Osteoblast (primary cell): ENCODE data around the gene KDF1. TPM values are rescaled to one million over a fixed set of nuclear protein-coding genes. Genes with fewer than 3 reads are reported as not detected.

Experiments used
- DNase-seq: peaks from one replicate; pipeline ENCODE4 v3.0.0; 2011; ENCODE audit warnings: low spot score, mixed read lengths; ENCODE audit not compliant: insufficient read length; ENCODE audit errors: missing footprints
- H2AFZ ChIP-seq: 2 replicates; pipeline ENCODE4 v1.6.0; 2011; ENCODE audit warnings: mild to moderate bottlenecking, low read length
- H3K27ac ChIP-seq: 2 replicates; pipeline ENCODE4 v1.5.1; 2011; ENCODE audit warnings: mild to moderate bottlenecking, low read depth, low read length, moderate library complexity
- H3K27me3 ChIP-seq: 2 replicates; pipeline ENCODE4 v1.6.0; 2012; ENCODE audit warnings: mild to moderate bottlenecking, control low read depth, inconsistent platforms, low read length, moderate library complexity; ENCODE audit not compliant: insufficient read depth
- H3K36me3 ChIP-seq: 2 replicates; pipeline ENCODE4 v1.5.1; 2011; ENCODE audit warnings: mild to moderate bottlenecking, low read length, control low read depth, moderate library complexity; ENCODE audit not compliant: insufficient read depth
- H3K4me1 ChIP-seq: 2 replicates; pipeline ENCODE4 v1.5.1; 2011; ENCODE audit warnings: mild to moderate bottlenecking, low read length, control low read depth, moderate library complexity; ENCODE audit not compliant: insufficient read depth
- H3K4me2 ChIP-seq: 2 replicates; pipeline ENCODE4 v1.6.0; 2011; ENCODE audit warnings: mild to moderate bottlenecking, low read length; ENCODE audit not compliant: insufficient read depth
- H3K4me3 ChIP-seq: fragments of 200-600 bp; sonication (generic); 3 replicates; pipeline ENCODE4 v1.5.1; 2012; ENCODE audit warnings: mild to moderate bottlenecking, low read length, inconsistent platforms; ENCODE audit not compliant: insufficient read depth
- H3K79me2 ChIP-seq: 2 replicates; pipeline ENCODE4 v1.6.0; 2012; ENCODE audit warnings: mild to moderate bottlenecking, low read length, control low read depth, inconsistent platforms; ENCODE audit not compliant: insufficient read depth
- H3K9me3 ChIP-seq: 2 replicates; pipeline ENCODE4 v1.5.1; 2011; ENCODE audit warnings: low read depth, low read length, control low read depth
- H4K20me1 ChIP-seq: 2 replicates; pipeline ENCODE4 v1.6.0; 2012; ENCODE audit warnings: mild to moderate bottlenecking, low read length, control low read depth; ENCODE audit not compliant: insufficient read depth
- total RNA-seq: library from RNA; depleted of rRNA; stranded (reverse); fragments of >200 nt; gene quantifications from 2 replicates; pipeline ENCODE4 v1.2.3, GENCODE V29; 2012
- TF ChIP-seq, protein P1 (sequence below): IDR thresholded peaks from 2 replicates; pipeline ENCODE4 v1.5.1; 2011; ENCODE audit warnings: mild to moderate bottlenecking, low read depth, low read length, moderate library complexity; ENCODE audit errors: extremely low read depth

KDF1 gene
- total RNA-seq, 1 donor = not detected

DNA sequence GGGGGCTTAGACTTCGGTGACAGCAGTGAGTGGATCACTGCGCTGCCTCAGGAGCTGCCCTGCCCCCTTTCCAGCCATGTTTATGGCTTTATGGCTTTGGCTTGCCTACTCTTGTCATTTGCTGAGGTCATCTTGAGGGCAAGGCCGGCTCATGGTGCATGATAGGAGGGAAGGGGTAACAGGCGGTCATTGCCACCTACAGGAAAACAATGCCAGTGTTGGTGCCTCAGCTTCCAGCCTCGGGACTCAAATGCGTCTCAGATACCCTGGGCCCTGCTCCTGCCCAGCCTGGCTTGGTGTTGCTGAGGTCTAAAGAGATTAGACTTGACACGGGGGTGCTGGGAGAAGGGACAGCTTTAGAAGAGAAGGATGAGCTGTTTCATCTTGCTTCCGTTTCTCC is 14.5 kb downstream of the KDF1 start:
- Histone ChIP-seq H3K4me1 (no peaks in the 10 kb centered on the region), H3K9me3 (no peaks in the 10 kb centered on the region), H3K27ac (no peak overlapping the region), H3K27me3 (no peaks in the 10 kb centered on the region), H3K79me2 (peaks cover 5% of the 10 kb centered on the region), H4K20me1 (no peaks in the 10 kb centered on the region), H3K36me3 (peaks cover 54% of the 10 kb centered on the region), H3K4me3 (no peak overlapping the region), H2AFZ (no peak overlapping the region), H3K4me2 (no peak overlapping the region)
- TF ChIP-seq, protein P1, sequence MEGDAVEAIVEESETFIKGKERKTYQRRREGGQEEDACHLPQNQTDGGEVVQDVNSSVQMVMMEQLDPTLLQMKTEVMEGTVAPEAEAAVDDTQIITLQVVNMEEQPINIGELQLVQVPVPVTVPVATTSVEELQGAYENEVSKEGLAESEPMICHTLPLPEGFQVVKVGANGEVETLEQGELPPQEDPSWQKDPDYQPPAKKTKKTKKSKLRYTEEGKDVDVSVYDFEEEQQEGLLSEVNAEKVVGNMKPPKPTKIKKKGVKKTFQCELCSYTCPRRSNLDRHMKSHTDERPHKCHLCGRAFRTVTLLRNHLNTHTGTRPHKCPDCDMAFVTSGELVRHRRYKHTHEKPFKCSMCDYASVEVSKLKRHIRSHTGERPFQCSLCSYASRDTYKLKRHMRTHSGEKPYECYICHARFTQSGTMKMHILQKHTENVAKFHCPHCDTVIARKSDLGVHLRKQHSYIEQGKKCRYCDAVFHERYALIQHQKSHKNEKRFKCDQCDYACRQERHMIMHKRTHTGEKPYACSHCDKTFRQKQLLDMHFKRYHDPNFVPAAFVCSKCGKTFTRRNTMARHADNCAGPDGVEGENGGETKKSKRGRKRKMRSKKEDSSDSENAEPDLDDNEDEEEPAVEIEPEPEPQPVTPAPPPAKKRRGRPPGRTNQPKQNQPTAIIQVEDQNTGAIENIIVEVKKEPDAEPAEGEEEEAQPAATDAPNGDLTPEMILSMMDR = no peak
- DNase-seq = no peak

DNA sequence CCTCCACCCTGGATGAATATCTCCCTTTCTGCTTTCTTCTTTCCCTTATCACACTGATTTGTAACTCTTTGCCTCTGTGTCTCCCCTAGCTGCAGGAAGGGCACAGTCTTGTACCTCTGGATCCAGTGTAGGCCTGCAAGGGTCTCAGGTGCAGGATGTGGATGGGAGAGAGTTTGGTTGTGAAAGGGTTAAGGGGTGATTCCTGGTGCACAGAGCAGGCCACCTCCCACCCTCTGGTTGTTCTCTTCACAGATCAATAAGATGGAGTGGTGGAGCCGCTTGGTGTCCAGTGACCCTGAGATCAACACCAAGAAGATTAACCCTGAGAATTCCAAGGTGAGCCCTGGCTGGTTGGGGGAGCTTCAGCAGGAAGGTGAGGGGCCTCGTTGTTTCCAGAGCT is 15.1 kb downstream of the KDF1 start:
- H3K79me2 ChIP-seq = peaks cover 5% of the 10 kb centered on the region
- no peak overlapping the region for H3K27ac ChIP-seq
- no peak overlapping the region for H2AFZ ChIP-seq
- H3K36me3 ChIP-seq = peaks cover 54% of the 10 kb centered on the region
- DNase-seq = no peak
- no peaks in the 10 kb centered on the region for H3K9me3 ChIP-seq
- no peak overlapping the region for H3K4me2 ChIP-seq
- no peaks in the 10 kb centered on the region for H3K4me1 ChIP-seq
- no peaks in the 10 kb centered on the region for H3K27me3 ChIP-seq
- no peak overlapping the region for H3K4me3 ChIP-seq
- TF ChIP-seq, protein P1 = no peak
- no peaks in the 10 kb centered on the region for H4K20me1 ChIP-seq

DNA sequence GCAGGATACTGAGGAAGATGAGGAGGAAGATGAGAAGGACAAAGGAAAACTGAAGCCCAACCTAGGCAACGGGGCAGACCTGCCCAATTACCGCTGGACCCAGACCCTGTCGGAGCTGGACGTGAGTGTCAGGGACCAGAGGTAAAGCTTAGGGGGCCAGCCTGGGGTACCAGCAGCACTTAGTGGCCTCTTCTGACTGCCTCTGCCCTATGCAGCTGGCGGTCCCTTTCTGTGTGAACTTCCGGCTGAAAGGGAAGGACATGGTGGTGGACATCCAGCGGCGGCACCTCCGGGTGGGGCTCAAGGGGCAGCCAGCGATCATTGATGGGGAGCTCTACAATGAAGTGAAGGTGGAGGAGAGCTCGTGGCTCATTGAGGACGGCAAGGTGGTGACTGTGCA is 17.6 kb downstream of the KDF1 start:
- H3K4me3 ChIP-seq = no peak overlapping the region
- peaks cover 5% of the 10 kb centered on the region for H4K20me1 ChIP-seq
- no peak for DNase-seq
- no peaks in the 10 kb centered on the region for H3K27me3 ChIP-seq
- no peak overlapping the region for H3K4me2 ChIP-seq
- H3K4me1 ChIP-seq = no peaks in the 10 kb centered on the region
- H3K27ac ChIP-seq = no peak overlapping the region
- H3K36me3 ChIP-seq = peaks cover 56% of the 10 kb centered on the region
- no peaks in the 10 kb centered on the region for H3K9me3 ChIP-seq
- no peak overlapping the region for H2AFZ ChIP-seq
- H3K79me2 ChIP-seq = peaks cover 28% of the 10 kb centered on the region
- TF ChIP-seq, protein P1 = no peak

DNA sequence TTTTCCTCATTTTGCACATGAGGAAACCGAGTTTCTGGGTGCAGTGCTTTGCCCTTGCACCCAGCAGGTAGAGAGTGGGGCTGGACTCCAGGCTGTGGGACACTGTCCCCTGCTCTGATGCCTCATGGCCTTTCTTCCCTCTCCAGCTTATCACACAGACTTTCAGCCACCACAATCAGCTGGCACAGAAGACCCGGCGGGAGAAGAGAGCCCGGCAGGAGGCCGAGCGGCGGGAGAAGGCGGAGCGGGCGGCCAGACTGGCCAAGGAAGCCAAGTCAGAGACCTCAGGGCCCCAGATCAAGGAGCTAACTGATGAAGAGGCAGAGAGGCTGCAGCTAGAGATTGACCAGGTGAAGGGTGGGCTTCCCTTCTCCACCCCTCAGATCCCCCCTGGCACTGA is 19.0 kb downstream of the KDF1 start:
- Histone ChIP-seq H3K27me3 (no peaks in the 10 kb centered on the region), H3K9me3 (no peaks in the 10 kb centered on the region), H2AFZ (no peak overlapping the region), H3K79me2 (peaks cover 38% of the 10 kb centered on the region), H4K20me1 (peaks cover 5% of the 10 kb centered on the region), H3K36me3 (peaks cover 51% of the 10 kb centered on the region), H3K27ac (no peak overlapping the region), H3K4me2 (no peak overlapping the region), H3K4me1 (no peaks in the 10 kb centered on the region), H3K4me3 (no peak overlapping the region)
- TF ChIP-seq, protein P1 = no peak
- DNase-seq = no peak
